Measurements from ENCODE around the gene PIK3CD. TPM values are rescaled to one million over a fixed set of nuclear protein-coding genes. Genes with fewer than 3 reads are reported as not detected.

PIK3CD gene
- total RNA-seq, 2 experiments from 2014 or later, result 13.6 to 37.1 TPM

DNA sequence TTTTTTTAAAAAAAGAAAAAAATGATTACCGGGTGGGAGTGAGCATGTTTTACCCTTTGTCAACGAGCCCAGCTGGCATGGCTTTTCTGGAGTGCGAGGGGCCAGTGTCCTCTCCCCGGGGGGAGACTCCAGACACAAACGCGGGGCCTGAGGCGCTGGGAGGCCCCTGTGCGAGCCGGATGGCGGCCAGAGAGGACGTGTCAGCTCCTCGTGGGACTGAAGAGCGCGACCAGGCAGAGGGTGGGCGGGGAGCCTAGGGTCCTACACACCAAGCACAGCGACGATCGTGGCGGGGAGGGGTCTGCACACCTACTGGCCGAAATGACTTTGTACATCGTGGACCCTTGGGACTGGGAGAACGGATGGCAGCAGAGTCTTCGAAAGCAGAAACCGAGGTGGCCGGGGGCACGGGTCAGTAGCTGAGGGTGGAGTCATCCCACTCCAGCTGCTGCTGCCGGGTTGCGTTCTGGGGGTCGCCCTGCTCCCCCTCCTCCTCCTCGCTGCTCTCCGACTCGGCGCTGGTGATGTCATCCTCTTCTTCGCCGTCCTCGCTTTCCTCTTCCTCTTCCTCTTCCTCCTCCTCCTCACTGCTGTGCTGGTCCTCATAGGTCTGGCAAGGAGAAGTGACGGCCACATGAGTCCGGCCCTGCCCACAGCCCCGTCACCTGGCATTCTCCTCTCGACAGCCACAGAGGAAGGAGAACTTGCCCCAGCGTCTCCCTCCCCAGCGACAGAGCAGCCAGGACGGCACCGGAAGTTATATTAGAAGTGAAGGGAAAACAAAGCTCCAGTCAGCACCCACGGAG lies 78.8 kb downstream of the PIK3CD start:
- Histone ChIP-seq H3K4me2 (ENCODE audit: low read length) (no peak overlapping the region), H3K4me1 (ENCODE audit: insufficient read depth, low read length, poor library complexity, severe bottlenecking) (peaks cover 7% of the 10 kb centered on the region), H3K79me2 (ENCODE audit: insufficient read depth, low read depth, low read length) (no peaks in the 10 kb centered on the region), H3K36me3 (ENCODE audit: insufficient read depth, low read length) (peaks cover 86% of the 10 kb centered on the region), H3K9me2 (ENCODE audit: insufficient read depth, low read length) (no peaks in the 10 kb centered on the region), H2AFZ (ENCODE audit: low read length) (no peak overlapping the region), H4K20me1 (ENCODE audit: insufficient read depth, low read length) (no peaks in the 10 kb centered on the region), H3K9me3 (ENCODE audit: low read length) (no peaks in the 10 kb centered on the region), H3K4me3 (ENCODE audit: low read depth, low read length, poor library complexity, severe bottlenecking) (no peak overlapping the region), H3K27ac (ENCODE audit: low read depth, low read length, poor library complexity, severe bottlenecking) (no peak overlapping the region)
- no peak for TF ChIP-seq EZH2phosphoT487 (IDR thresholded peaks at IDR 0.05; ENCODE audit: borderline replicate concordance, low read depth, low read length)
- TF ChIP-seq, protein P1, sequence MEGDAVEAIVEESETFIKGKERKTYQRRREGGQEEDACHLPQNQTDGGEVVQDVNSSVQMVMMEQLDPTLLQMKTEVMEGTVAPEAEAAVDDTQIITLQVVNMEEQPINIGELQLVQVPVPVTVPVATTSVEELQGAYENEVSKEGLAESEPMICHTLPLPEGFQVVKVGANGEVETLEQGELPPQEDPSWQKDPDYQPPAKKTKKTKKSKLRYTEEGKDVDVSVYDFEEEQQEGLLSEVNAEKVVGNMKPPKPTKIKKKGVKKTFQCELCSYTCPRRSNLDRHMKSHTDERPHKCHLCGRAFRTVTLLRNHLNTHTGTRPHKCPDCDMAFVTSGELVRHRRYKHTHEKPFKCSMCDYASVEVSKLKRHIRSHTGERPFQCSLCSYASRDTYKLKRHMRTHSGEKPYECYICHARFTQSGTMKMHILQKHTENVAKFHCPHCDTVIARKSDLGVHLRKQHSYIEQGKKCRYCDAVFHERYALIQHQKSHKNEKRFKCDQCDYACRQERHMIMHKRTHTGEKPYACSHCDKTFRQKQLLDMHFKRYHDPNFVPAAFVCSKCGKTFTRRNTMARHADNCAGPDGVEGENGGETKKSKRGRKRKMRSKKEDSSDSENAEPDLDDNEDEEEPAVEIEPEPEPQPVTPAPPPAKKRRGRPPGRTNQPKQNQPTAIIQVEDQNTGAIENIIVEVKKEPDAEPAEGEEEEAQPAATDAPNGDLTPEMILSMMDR (conservative IDR thresholded peaks at IDR 0.05; ENCODE audit: low read length), result no peak
- intact Hi-C loops (cut with micrococcal nuclease; ENCODE audit: unreplicated experiment), result no loop called here
- ChIA-PET CTCF (ENCODE audit: unreplicated experiment) (no interaction called here), POLR2A (no interaction called here)
- TSS peak; percentile 65 for BruUV-seq (replicated peaks)
- DNase-seq (ENCODE audit: low spot score), result no peak

DNA sequence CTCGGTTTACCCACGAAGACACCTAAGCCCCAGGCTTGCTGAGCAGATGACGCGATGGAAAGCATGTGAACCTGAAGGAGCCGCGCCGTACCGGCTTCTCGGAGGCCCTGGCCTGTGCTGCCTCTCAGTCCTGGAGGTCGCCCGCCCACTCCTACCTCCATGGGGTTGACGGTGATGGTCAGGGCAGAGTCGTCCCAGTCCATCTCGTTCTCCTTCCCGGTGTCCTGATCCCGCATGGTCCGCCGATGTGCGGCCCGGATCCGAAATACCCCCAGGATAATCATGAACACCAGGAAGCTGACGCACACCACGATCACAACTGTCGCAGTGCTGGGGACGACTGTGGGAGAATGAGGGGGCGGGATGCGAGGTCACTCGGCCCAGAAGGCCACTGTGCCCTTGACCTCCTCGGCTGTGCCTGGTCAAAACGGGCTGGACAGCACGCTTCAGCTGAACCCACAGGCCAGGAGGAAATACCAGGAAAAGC lies 79.6 kb downstream of the PIK3CD start:
- Histone ChIP-seq H3K4me3 (ENCODE audit: low read depth, low read length, poor library complexity, severe bottlenecking) (no peak overlapping the region), H3K9me2 (ENCODE audit: insufficient read depth, low read length) (no peaks in the 10 kb centered on the region), H3K79me2 (ENCODE audit: insufficient read depth, low read depth, low read length) (no peaks in the 10 kb centered on the region), H4K20me1 (ENCODE audit: insufficient read depth, low read length) (no peaks in the 10 kb centered on the region), H3K27ac (ENCODE audit: low read depth, low read length, poor library complexity, severe bottlenecking) (no peak overlapping the region), H2AFZ (ENCODE audit: low read length) (no peak overlapping the region), H3K4me2 (ENCODE audit: low read length) (no peak overlapping the region), H3K36me3 (ENCODE audit: insufficient read depth, low read length) (peaks cover 94% of the 10 kb centered on the region), H3K4me1 (ENCODE audit: insufficient read depth, low read length, poor library complexity, severe bottlenecking) (peaks cover 7% of the 10 kb centered on the region), H3K9me3 (ENCODE audit: low read length) (no peaks in the 10 kb centered on the region)
- BruUV-seq (replicated peaks), result no TSS peak
- TF ChIP-seq, protein P1 (conservative IDR thresholded peaks at IDR 0.05; ENCODE audit: low read length), result no peak
- no peak for TF ChIP-seq EZH2phosphoT487 (IDR thresholded peaks at IDR 0.05; ENCODE audit: borderline replicate concordance, low read depth, low read length)
- DNase-seq (ENCODE audit: low spot score), result no peak
- CTCF ChIA-PET (ENCODE audit: unreplicated experiment), result no interaction called here
- intact Hi-C loops (cut with micrococcal nuclease; ENCODE audit: unreplicated experiment), result no loop called here
- POLR2A ChIA-PET, result no interaction called here

DNA sequence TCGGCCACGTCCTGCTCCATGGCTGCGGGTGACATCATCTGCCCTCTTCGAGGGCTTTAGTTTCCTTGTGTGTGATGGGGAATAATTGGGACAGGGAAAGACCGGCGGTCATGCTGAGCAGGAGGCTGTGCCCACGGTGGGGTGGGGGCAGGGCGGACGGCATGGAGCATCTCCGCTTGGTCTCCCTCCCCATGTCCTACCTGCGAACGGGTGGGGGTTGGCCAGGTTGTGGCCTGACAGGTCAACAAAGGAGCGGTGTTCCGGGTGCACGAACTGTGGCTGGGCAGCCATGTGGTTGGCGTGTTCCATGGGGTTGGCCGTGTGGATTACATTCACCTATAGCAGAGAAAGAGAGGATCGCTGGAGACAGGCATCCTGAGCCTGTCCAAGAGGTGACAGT lies 80.0 kb downstream of the PIK3CD start:
- CTCF ChIA-PET (ENCODE audit: unreplicated experiment), result no interaction called here

More for the DNA sequence above, 80.0 kb downstream of the PIK3CD start:
- intact Hi-C loops (cut with micrococcal nuclease; ENCODE audit: unreplicated experiment), result no loop called here
- H4K20me1 ChIP-seq (ENCODE audit: insufficient read depth, low read length), result no peaks in the 10 kb centered on the region
- H3K9me3 ChIP-seq (ENCODE audit: low read length), result no peaks in the 10 kb centered on the region
- BruUV-seq (replicated peaks), result no TSS peak
- no peak overlapping the region for H3K27ac ChIP-seq (ENCODE audit: low read depth, low read length, poor library complexity, severe bottlenecking)
- no peaks in the 10 kb centered on the region for H3K79me2 ChIP-seq (ENCODE audit: insufficient read depth, low read depth, low read length)
- no peaks in the 10 kb centered on the region for H3K9me2 ChIP-seq (ENCODE audit: insufficient read depth, low read length)
- POLR2A ChIA-PET, result no interaction called here
- H3K36me3 ChIP-seq (ENCODE audit: insufficient read depth, low read length), result peaks cover 96% of the 10 kb centered on the region
- H2AFZ ChIP-seq (ENCODE audit: low read length), result no peak overlapping the region
- no peak for DNase-seq (ENCODE audit: low spot score)
- H3K4me2 ChIP-seq (ENCODE audit: low read length), result no peak overlapping the region
- TF ChIP-seq, protein P1 (conservative IDR thresholded peaks at IDR 0.05; ENCODE audit: low read length), result no peak
- no peak for TF ChIP-seq EZH2phosphoT487 (IDR thresholded peaks at IDR 0.05; ENCODE audit: borderline replicate concordance, low read depth, low read length)
- peaks cover 7% of the 10 kb centered on the region for H3K4me1 ChIP-seq (ENCODE audit: insufficient read depth, low read length, poor library complexity, severe bottlenecking)
- no peak overlapping the region for H3K4me3 ChIP-seq (ENCODE audit: low read depth, low read length, poor library complexity, severe bottlenecking)
